K562 (cell line): Measurements from ENCODE around the gene OLFM4. TPM values are rescaled to one million over a fixed set of nuclear protein-coding genes. Genes with fewer than 3 reads are reported as not detected.

ENCODE experiments used
- ATAC-seq: fragments of 200-7000 bp; cut with Tn5 transposase; 3 replicates; pipeline ENCODE4 v1.9.1; 2020; ENCODE audit warnings: moderate library complexity
- BruUV-seq: library from RNA; stranded (reverse); fragments of 400-500 nt; replicated peaks from 2 replicates; lab custom pipeline; 2021; lab: Mats Ljungman, UMichigan
- CTCF ChIA-PET: fragments of 300-600 bp; formaldehyde crosslinking; extraction: SDS; loops from one replicate; lab custom pipeline; 2021; ENCODE audit warnings: low intra/inter-chr PET ratio; lab: Yijun Ruan, JAX
- POLR2A ChIA-PET: fragments of 300-600, 350-650 bp; sonication (Branson Sonifier 250); formaldehyde crosslinking; extraction: SDS; loops from one replicate; lab custom pipeline; 2021; ENCODE audit warnings: antibody characterized with exemption, inconsistent platforms; lab: Yijun Ruan, JAX
- DNase-seq, 4 experiments: peaks; one replicate each; pipeline versions ENCODE4 v3.0.0 to v3.0.0-alpha.2; 2011 to 2018; ENCODE audit warnings: low spot score in 3 of 4, mixed read lengths in 3 of 4; ENCODE audit errors: extremely low read depth in 1 of 4
- FAIRE-seq: peaks from 2 replicates; lab custom pipeline; 2011; peaks lifted over from hg19 to GRCh38; lab: Jason Lieb, UNC
- H2AFZ ChIP-seq: 2 replicates; pipeline ENCODE4 v1.6.0; 2011; ENCODE audit warnings: low read depth, low read length, control low read depth, inconsistent platforms
- H3K27ac ChIP-seq: fragments of 200-600 bp; 3 replicates; pipeline ENCODE4 v1.8.0; 2011; ENCODE audit warnings: low read depth, mild to moderate bottlenecking, control low read depth, inconsistent platforms, low read length, moderate library complexity, mixed read lengths; ENCODE audit errors: extremely low read depth
- H3K27me3 ChIP-seq, 2 experiments: fragments of 300-600 bp in 1 of 2; 2 replicates in 1 of 2; 3 replicates in 1 of 2; pipeline versions ENCODE4 v1.6.0 to v1.8.0; 2011; ENCODE audit warnings: inconsistent platforms in 2 of 2, low read length in 2 of 2, mild to moderate bottlenecking in 1 of 2, mixed read lengths in 1 of 2, moderate library complexity in 1 of 2; ENCODE audit not compliant: control insufficient read depth in 2 of 2, insufficient read depth in 2 of 2
- H3K36me3 ChIP-seq: fragments of 300-600 bp; 3 replicates; pipeline ENCODE4 v1.8.0; 2011; ENCODE audit warnings: mild to moderate bottlenecking, low read length, inconsistent platforms; ENCODE audit not compliant: control insufficient read depth, insufficient read depth
- H3K4me1 ChIP-seq, 2 experiments: fragments of 200-600 bp in 1 of 2; replicated peaks in 1 of 2; 2 replicates in 1 of 2; 3 replicates in 1 of 2; pipeline versions ENCODE4 v1.5.1 to v1.8.0; 2011; ENCODE audit warnings: inconsistent platforms in 2 of 2, low read length in 2 of 2, mild to moderate bottlenecking in 1 of 2, mixed read lengths in 1 of 2, moderate library complexity in 1 of 2; ENCODE audit not compliant: control insufficient read depth in 2 of 2, insufficient read depth in 2 of 2
- H3K4me2 ChIP-seq: 2 replicates; pipeline ENCODE4 v1.6.1; 2011; ENCODE audit warnings: low read length, control low read depth, inconsistent platforms, mixed read lengths; ENCODE audit not compliant: insufficient read depth
- H3K4me3 ChIP-seq: fragments of 200-600 bp; sonication (generic), shearing (Covaris generic); 2 replicates; pipeline ENCODE4 v1.5.1; 2016; ENCODE audit warnings: control low read depth, inconsistent platforms
- H3K79me2 ChIP-seq: fragments of 200-600 bp; 3 replicates; pipeline ENCODE4 v1.8.0; 2011; ENCODE audit warnings: low read length, inconsistent platforms; ENCODE audit not compliant: control insufficient read depth, insufficient read depth
- H3K9ac ChIP-seq, 2 experiments: 2 replicates each; pipeline versions ENCODE4 v1.6.0 to v1.6.1; 2011; ENCODE audit warnings: low read depth in 2 of 2, low read length in 2 of 2, control low read depth in 1 of 2, inconsistent platforms in 1 of 2, mild to moderate bottlenecking in 1 of 2, mixed read lengths in 1 of 2; ENCODE audit not compliant: insufficient read depth in 1 of 2
- H3K9me1 ChIP-seq: one replicate; pipeline ENCODE4 v1.6.0; 2011; ENCODE audit warnings: inconsistent platforms, mild to moderate bottlenecking, low read length, moderate library complexity; ENCODE audit not compliant: control insufficient read depth, insufficient read depth
- H3K9me3 ChIP-seq: replicated peaks from 2 replicates; pipeline ENCODE4 v1.5.1; 2011; ENCODE audit warnings: low read depth, low read length, inconsistent platforms; ENCODE audit not compliant: control insufficient read depth, insufficient read depth
- H4K20me1 ChIP-seq: replicated peaks from 2 replicates; pipeline ENCODE4 v1.6.1; 2011; ENCODE audit warnings: low read length, inconsistent platforms, mixed read lengths; ENCODE audit not compliant: control insufficient read depth, insufficient read depth
- CBFB ChIP-seq: sonication (generic); formaldehyde crosslinking; IDR thresholded peaks from 2 replicates; pipeline ENCODE4 v1.4.0; 2020; ENCODE audit warnings: mild to moderate bottlenecking, missing genetic modification reagents
- CHD4 ChIP-seq: fragments of 200-600 bp; sonication (generic); IDR thresholded peaks from 3 replicates; pipeline ENCODE4 v1.6.1; 2012; ENCODE audit warnings: low read depth, mild to moderate bottlenecking, mixed read lengths, low read length, inconsistent platforms; ENCODE audit not compliant: insufficient read depth, insufficient replicate concordance, poor library complexity, severe bottlenecking
- DDX20 ChIP-seq: fragments of 450-650 bp; IDR thresholded peaks from 2 replicates; pipeline ENCODE4 v1.6.1; 2016; ENCODE audit warnings: missing genetic modification characterization, low read depth, mild to moderate bottlenecking, missing compliant biosample characterization, moderate library complexity
- GABPB1 ChIP-seq: sonication (generic); formaldehyde crosslinking; IDR thresholded peaks from 2 replicates; pipeline ENCODE4 v1.8.0; 2022; ENCODE audit warnings: mild to moderate bottlenecking, missing genetic modification reagents
- LCOR ChIP-seq: sonication (generic); formaldehyde crosslinking; IDR thresholded peaks from 2 replicates; pipeline ENCODE4 v1.8.0; 2022; ENCODE audit warnings: mild to moderate bottlenecking, missing genetic modification reagents
- MAZ ChIP-seq, 2 experiments: fragments of 450-650 bp in 1 of 2; sonication (generic) in 1 of 2; formaldehyde crosslinking; IDR thresholded peaks in 1 of 2; conservative IDR thresholded peaks in 1 of 2; 2 replicates each; pipeline versions ENCODE4 v1.4.0 to v1.5.0; 2020; ENCODE audit warnings: mild to moderate bottlenecking in 1 of 2, missing genetic modification reagents in 1 of 2
- MXI1 ChIP-seq: IDR thresholded peaks from 2 replicates; pipeline ENCODE4 v1.6.1; 2011; ENCODE audit warnings: low read depth, mild to moderate bottlenecking, improper control_type of control experiment, low read length
- SMAD3 ChIP-seq: fragments of 450-650 bp; formaldehyde crosslinking; conservative IDR thresholded peaks from 2 replicates; pipeline ENCODE4 v1.4.0; 2020; ENCODE audit warnings: mild to moderate bottlenecking
- SRSF1 ChIP-seq: fragments of 200-400 bp; formaldehyde crosslinking; IDR thresholded peaks from 2 replicates; pipeline ENCODE4 v1.6.1; 2017; ENCODE audit warnings: mild to moderate bottlenecking, low read depth, low read length, moderate library complexity
- SRSF3 ChIP-seq: fragments of 200-400 bp; formaldehyde crosslinking; IDR thresholded peaks from 2 replicates; pipeline ENCODE4 v1.6.1; 2016; ENCODE audit warnings: mild to moderate bottlenecking, low read length, moderate library complexity; ENCODE audit not compliant: insufficient read depth
- TAF7 ChIP-seq: fragments of 450-650 bp; IDR thresholded peaks from 2 replicates; pipeline ENCODE4 v1.6.1; 2016; ENCODE audit warnings: missing genetic modification characterization, missing compliant biosample characterization
- ZNF124 ChIP-seq: sonication (generic); formaldehyde crosslinking; IDR thresholded peaks from 2 replicates; pipeline ENCODE4 v1.8.1; 2022; ENCODE audit warnings: missing genetic modification reagents
- ZNF143 ChIP-seq: sonication (generic); formaldehyde crosslinking; IDR thresholded peaks from 2 replicates; pipeline ENCODE4 v1.9.0; 2022; ENCODE audit warnings: mild to moderate bottlenecking, missing genetic modification reagents
- ZNF24 ChIP-seq: fragments of 450-650 bp; IDR thresholded peaks from 2 replicates; pipeline ENCODE4 v1.6.1; 2016
- WGBS: fragments of 100-300 bp; shearing (Covaris generic); methylation state at CpG from one replicate; pipeline ENCODE4 v1.1.6; 2016; ENCODE audit warnings: low coverage, mixed read lengths; ENCODE audit not compliant: insufficient coverage; ENCODE audit errors: missing lambda C conversion rate; 5-methylcytosine and 5-hydroxymethylcytosine counted together
- in situ Hi-C: fragments of 300-500 bp; cut with MboI; formaldehyde crosslinking; loops from 4 replicates; pipeline ENCODE4 v1.15.0; 2018; ENCODE audit warnings: inconsistent platforms, mixed read lengths
- intact Hi-C: fragments of 100-400 bp; cut with micrococcal nuclease; formaldehyde crosslinking; loops from 2 replicates; pipeline ENCODE4 v1.14.2; 2022
- polyA plus RNA-seq, 8 experiments: library from polyadenylated mRNA; depleted of rRNA in 4 of 8; stranded (reverse) in 5 of 8; unstranded in 3 of 8; fragments of >200 nt; fragmentation: Nextera tagmentation in 2 of 8; fragmentation: Illumina TruSeq in 1 of 8; extraction: Ambion mirVana in 2 of 8; extraction: Trizol in 1 of 8; gene quantifications; 2 replicates each; pipeline versions ENCODE4 v1.2.1 to v1.2.3, GENCODE V29; 2011 to 2014; ENCODE audit warnings: inconsistent platforms in 1 of 8, missing spikeins in 1 of 8
- total RNA-seq, 7 experiments: library from RNA; depleted of rRNA in 6 of 7; stranded (reverse); fragments of >200 nt in 6 of 7; fragmentation: Illumina TruSeq in 2 of 7; extraction: Trizol in 2 of 7; gene quantifications; 2 replicates each; pipeline versions ENCODE4 v1.2.1 to v1.2.3, GENCODE V29; 2011 to 2021; ENCODE audit warnings: low replicate concordance in 1 of 7
- TF ChIP-seq, protein P1 (sequence below): sonication (generic); formaldehyde crosslinking; IDR thresholded peaks from 2 replicates; pipeline ENCODE4 v1.8.0; 2022; ENCODE audit warnings: missing genetic modification reagents, mild to moderate bottlenecking, moderate library complexity, borderline replicate concordance
- TF ChIP-seq, protein P2 (sequence below): sonication (generic); formaldehyde crosslinking; IDR thresholded peaks from 2 replicates; pipeline ENCODE4 v1.8.1; 2022; ENCODE audit warnings: missing genetic modification reagents
- TF ChIP-seq, protein P3 (sequence below): sonication (generic); formaldehyde crosslinking; IDR thresholded peaks from 2 replicates; pipeline ENCODE4 v1.8.0; 2022; ENCODE audit warnings: missing genetic modification reagents, mild to moderate bottlenecking, borderline replicate concordance
- TF ChIP-seq, protein P4 (sequence below): fragments of 250-450 bp; sonication (Bioruptor Pico); IDR thresholded peaks from 2 replicates; pipeline ENCODE4 v1.5.0; 2020; ENCODE audit warnings: mild to moderate bottlenecking, borderline replicate concordance

Gene OLFM4
- total and polyA plus RNA-seq, 9 of the 15 experiments (the other 6 are each of a cell fraction or from before 2014, with no cell fraction given), result not detected

DNA sequence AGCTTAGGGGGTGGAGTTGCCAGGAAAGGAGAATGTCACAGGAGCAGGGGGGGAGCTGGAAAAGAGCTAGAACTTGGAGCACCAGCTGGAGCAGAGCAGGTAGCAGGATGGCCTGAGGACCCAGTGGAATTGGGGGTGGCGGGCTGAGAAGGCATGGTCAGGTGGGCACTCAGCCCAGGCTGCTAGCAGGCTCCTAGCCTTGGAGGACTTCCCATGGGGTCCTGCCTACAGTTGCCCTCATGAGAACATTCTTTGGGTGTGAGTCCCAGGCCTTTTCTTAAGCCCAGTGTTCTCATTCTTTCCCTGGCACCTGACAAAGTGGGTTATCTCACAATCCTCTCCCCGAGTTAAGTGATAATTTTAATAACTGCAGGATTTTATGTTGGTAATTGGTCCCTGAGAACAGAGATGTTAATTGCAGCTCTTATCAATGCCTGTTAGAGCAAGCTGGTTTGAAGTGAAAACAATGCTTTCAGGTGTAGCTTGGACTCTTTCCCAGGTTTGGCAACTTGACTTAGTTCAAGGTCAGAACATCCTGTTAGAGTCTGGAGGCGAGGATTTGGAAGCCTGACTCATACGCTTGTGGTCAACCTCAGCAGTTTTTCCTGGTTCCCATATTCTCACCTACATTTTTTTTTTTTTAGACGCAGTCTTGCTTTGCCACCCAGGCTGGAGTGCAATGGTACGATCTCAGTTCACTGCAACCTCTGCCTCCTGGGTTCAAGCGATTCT, 18.1 kb upstream of the OLFM4 start:
- Histone ChIP-seq H3K9ac (no peak overlapping the region), H4K20me1 (no peaks in the 10 kb centered on the region; the same call in 1 of the 2 replicates), H3K27ac (no peak overlapping the region), H3K9me3 (no peaks in the 10 kb centered on the region), H3K4me1 (no peaks in the 10 kb centered on the region), H2AFZ (no peak overlapping the region), H3K36me3 (no peaks in the 10 kb centered on the region), H3K4me3 (no peak overlapping the region), H3K79me2 (no peaks in the 10 kb centered on the region), H3K9me1 (no peaks in the 10 kb centered on the region), H3K4me2 (no peak overlapping the region), H3K27me3 (no peaks in the 10 kb centered on the region)
- ChIA-PET POLR2A (interaction anchor here (1.0 kb wide), 1 partner anchor 39 kb away, joined by 3 read pairs; no protein-coding TSS in a partner anchor), CTCF (no interaction called here)
- WGBS, result 0% methylated on average over 6 of the region's 7 CpGs
- BruUV-seq, result no TSS peak
- FAIRE-seq (no peak), ATAC-seq (no peak), DNase-seq (no peak)
- intact Hi-C loops (no loop called here), in situ Hi-C loops (no loop called here)
- TF ChIP-seq GABPB1 (CRISPR knock-in tag), result no peak
- TF ChIP-seq, protein P1, sequence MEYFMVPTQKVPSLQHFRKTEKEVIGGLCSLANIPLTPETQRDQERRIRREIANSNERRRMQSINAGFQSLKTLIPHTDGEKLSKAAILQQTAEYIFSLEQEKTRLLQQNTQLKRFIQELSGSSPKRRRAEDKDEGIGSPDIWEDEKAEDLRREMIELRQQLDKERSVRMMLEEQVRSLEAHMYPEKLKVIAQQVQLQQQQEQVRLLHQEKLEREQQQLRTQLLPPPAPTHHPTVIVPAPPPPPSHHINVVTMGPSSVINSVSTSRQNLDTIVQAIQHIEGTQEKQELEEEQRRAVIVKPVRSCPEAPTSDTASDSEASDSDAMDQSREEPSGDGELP (CRISPR knock-in tag), result no peak
- TF ChIP-seq SMAD3 (CRISPR knock-in tag), result no peak
- no peak for TF ChIP-seq SRSF3
- no peak for TF ChIP-seq ZNF143 (CRISPR knock-in tag)
- TF ChIP-seq ZNF124 (CRISPR knock-in tag), result no peak
- no peak for TF ChIP-seq MXI1
- no peak for TF ChIP-seq LCOR
- TF ChIP-seq MAZ (CRISPR knock-in tag; conservative IDR thresholded peaks at IDR 0.05 in 1 of 2, IDR thresholded peaks at IDR 0.05 in 1 of 2), result no peak
- no peak for TF ChIP-seq CHD4
- TF ChIP-seq DDX20 (tag), result no peak
- TF ChIP-seq ZNF24, result no peak
- TF ChIP-seq TAF7 (tag), result no peak
- TF ChIP-seq, protein P2, sequence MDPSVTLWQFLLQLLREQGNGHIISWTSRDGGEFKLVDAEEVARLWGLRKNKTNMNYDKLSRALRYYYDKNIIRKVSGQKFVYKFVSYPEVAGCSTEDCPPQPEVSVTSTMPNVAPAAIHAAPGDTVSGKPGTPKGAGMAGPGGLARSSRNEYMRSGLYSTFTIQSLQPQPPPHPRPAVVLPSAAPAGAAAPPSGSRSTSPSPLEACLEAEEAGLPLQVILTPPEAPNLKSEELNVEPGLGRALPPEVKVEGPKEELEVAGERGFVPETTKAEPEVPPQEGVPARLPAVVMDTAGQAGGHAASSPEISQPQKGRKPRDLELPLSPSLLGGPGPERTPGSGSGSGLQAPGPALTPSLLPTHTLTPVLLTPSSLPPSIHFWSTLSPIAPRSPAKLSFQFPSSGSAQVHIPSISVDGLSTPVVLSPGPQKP (CRISPR knock-in tag), result no peak
- no peak for TF ChIP-seq SRSF1
- TF ChIP-seq, protein P3, sequence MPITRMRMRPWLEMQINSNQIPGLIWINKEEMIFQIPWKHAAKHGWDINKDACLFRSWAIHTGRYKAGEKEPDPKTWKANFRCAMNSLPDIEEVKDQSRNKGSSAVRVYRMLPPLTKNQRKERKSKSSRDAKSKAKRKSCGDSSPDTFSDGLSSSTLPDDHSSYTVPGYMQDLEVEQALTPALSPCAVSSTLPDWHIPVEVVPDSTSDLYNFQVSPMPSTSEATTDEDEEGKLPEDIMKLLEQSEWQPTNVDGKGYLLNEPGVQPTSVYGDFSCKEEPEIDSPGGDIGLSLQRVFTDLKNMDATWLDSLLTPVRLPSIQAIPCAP (CRISPR knock-in tag), result no peak
- TF ChIP-seq, protein P4, sequence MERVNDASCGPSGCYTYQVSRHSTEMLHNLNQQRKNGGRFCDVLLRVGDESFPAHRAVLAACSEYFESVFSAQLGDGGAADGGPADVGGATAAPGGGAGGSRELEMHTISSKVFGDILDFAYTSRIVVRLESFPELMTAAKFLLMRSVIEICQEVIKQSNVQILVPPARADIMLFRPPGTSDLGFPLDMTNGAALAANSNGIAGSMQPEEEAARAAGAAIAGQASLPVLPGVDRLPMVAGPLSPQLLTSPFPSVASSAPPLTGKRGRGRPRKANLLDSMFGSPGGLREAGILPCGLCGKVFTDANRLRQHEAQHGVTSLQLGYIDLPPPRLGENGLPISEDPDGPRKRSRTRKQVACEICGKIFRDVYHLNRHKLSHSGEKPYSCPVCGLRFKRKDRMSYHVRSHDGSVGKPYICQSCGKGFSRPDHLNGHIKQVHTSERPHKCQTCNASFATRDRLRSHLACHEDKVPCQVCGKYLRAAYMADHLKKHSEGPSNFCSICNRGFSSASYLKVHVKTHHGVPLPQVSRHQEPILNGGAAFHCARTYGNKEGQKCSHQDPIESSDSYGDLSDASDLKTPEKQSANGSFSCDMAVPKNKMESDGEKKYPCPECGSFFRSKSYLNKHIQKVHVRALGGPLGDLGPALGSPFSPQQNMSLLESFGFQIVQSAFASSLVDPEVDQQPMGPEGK (CRISPR knock-in tag), result no peak
- TF ChIP-seq CBFB (CRISPR knock-in tag), result no peak
